GM06990 (cell line): ENCODE results near the gene NUDT16L1.
"Not testable (repeated sequence)": the region's sequence is repeated elsewhere in the genome, so short reads cannot be mapped to it uniquely, and the experiment has no call there.

ENCODE experiments used
- DNase-seq: peaks from one replicate; pipeline ENCODE4 v3.0.0-alpha.2; 2011; ENCODE audit not compliant: insufficient read length; ENCODE audit errors: extremely low read depth
- H3K27me3 ChIP-seq: replicated peaks from 2 replicates; pipeline ENCODE4 v1.6.0; 2011; ENCODE audit warnings: low read length; ENCODE audit not compliant: control insufficient read depth, insufficient read depth
- H3K36me3 ChIP-seq: 2 replicates; pipeline ENCODE4 v1.5.1; 2011; ENCODE audit warnings: low read length; ENCODE audit not compliant: control insufficient read depth, insufficient read depth
- H3K4me3 ChIP-seq: replicated peaks from 2 replicates; pipeline ENCODE4 v1.5.1; 2011; ENCODE audit warnings: low read depth, mild to moderate bottlenecking, control low read depth, low read length
- CTCF ChIP-seq: IDR thresholded peaks from 2 replicates; pipeline ENCODE4 v1.5.1; 2011; ENCODE audit warnings: low read length, control low read depth, mild to moderate bottlenecking, inconsistent platforms; ENCODE audit not compliant: insufficient read depth, poor library complexity, severe bottlenecking

NUDT16L1 gene

GRCh38 chr16:4736546-4736945 is 43.2 kb downstream of the NUDT16L1 start:
- Histone ChIP-seq H3K4me3 (no peak overlapping the region), H3K36me3 (no peaks in the 10 kb centered on the region), H3K27me3 (no peaks in the 10 kb centered on the region)
- DNase-seq, result no peak
- TF ChIP-seq CTCF, result no peak

GRCh38 chr16:4737545-4737944 is 44.2 kb downstream of the NUDT16L1 start:
- Histone ChIP-seq H3K4me3 (no peak overlapping the region), H3K27me3 (no peaks in the 10 kb centered on the region), H3K36me3 (no peaks in the 10 kb centered on the region)
- no peak for TF ChIP-seq CTCF
- no peak for DNase-seq

DNA sequence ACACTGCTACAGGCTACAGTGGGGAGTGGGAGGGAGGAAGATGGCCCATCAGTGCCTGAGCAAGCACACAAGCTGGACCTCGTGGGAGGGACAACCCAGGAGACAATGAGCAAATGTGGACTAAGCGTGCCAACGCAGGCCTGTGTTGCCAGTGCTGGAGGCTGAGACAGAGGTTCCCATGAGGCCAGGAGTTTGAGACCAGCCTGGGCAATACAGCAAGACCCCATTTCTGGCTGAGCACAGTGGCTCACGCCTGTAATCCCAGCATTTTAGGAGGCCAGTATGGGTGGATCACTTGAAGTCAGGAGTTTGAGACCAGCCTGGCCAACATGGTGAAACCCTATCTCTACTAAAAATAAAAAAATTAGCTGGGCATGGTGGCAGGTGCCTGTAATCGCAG is 45.0 kb downstream of the NUDT16L1 start:
- not testable (repeated sequence) for H3K36me3 ChIP-seq, H3K27me3 ChIP-seq, DNase-seq

DNA sequence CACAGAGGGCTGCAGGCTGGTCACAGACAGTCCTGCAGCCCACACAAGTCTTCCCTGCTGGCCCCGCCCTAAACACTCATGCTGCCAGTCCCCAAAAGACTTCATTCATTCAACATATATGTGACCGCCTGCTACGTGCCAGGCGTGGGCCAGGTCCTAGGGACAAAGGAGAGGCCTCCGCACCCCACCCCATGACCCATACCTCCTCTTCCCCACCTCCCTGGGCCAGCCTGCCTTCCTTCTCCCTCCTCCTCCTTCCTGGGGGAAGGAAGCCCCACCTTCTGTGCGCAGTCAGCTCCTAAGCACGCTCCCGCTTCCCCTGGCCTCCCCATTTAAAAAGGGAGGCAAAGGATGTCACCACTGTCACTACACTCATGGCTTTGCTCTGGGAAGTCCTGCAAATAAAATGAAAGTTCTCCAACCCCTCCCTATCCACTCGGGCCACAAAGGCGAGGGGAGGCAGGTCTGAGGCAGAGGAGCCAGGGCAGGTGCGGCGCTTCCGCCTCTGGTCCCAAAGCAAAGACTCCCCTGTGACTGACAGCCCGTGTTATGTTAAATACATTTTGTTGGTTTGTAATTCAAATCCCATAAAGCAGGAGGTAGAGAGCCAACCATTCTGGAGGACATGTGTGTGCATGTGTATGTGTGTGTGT is 50.0 kb downstream of the NUDT16L1 start:
- no peak for DNase-seq
- Histone ChIP-seq H3K4me3 (no peak overlapping the region), H3K27me3 (no peaks in the 10 kb centered on the region), H3K36me3 (no peaks in the 10 kb centered on the region)
- TF ChIP-seq CTCF, result no peak

More for the DNA sequence above, 45.0 kb downstream of the NUDT16L1 start:
- H3K4me3 ChIP-seq, result not testable (repeated sequence)

- no peak for DNase-seq
- no peak for TF ChIP-seq CTCF
- H3K4me3 ChIP-seq, result no peak overlapping the region
- H3K36me3 ChIP-seq, result peaks cover under 1% of the 10 kb centered on the region
- H3K27me3 ChIP-seq, result no peaks in the 10 kb centered on the region
These were observed 51.4 kb downstream of the NUDT16L1 start for GRCh38 chr16:4744555-4745273.

- Histone ChIP-seq H3K27me3 (no peaks in the 10 kb centered on the region), H3K4me3 (no peak overlapping the region), H3K36me3 (peaks cover 2% of the 10 kb centered on the region)
- DNase-seq, result no peak
- no peak for TF ChIP-seq CTCF
These were observed 51.9 kb downstream of the NUDT16L1 start for GRCh38 chr16:4745274-4745569.
